Activated naive CD8-positive, alpha-beta T cell treated with anti-CD3 and anti-CD28 coated beads, Interleukin-2, amount 50 U/mL, for 24 hours (primary cell): ENCODE data around the gene GNAZ.

ENCODE experiments used
- ATAC-seq: fragments of 150-1000 bp; cut with Tn5 transposase; one replicate; pipeline ENCODE4 v1.10.0; 2021
- DNase-seq: peaks from one replicate; pipeline ENCODE4 v3.0.0; 2021
- H3K27ac Mint-ChIP-seq: one replicate; pipeline ENCODE4 v1.8.0; 2021; ENCODE audit warnings: mild to moderate bottlenecking, mixed read lengths
- H3K27me3 Mint-ChIP-seq: one replicate; pipeline ENCODE4 v1.8.0; 2021; ENCODE audit warnings: mixed read lengths
- H3K36me3 Mint-ChIP-seq: one replicate; pipeline ENCODE4 v1.8.0; 2021; ENCODE audit warnings: low read depth, mixed read lengths
- H3K4me1 Mint-ChIP-seq: one replicate; pipeline ENCODE4 v1.8.0; 2021; ENCODE audit warnings: mixed read lengths
- H3K4me3 Mint-ChIP-seq: one replicate; pipeline ENCODE4 v1.8.0; 2021; ENCODE audit warnings: mild to moderate bottlenecking, moderate library complexity, mixed read lengths
- H3K9me3 Mint-ChIP-seq: one replicate; pipeline ENCODE4 v1.8.0; 2021; ENCODE audit warnings: mixed read lengths

The GNAZ gene

DNA sequence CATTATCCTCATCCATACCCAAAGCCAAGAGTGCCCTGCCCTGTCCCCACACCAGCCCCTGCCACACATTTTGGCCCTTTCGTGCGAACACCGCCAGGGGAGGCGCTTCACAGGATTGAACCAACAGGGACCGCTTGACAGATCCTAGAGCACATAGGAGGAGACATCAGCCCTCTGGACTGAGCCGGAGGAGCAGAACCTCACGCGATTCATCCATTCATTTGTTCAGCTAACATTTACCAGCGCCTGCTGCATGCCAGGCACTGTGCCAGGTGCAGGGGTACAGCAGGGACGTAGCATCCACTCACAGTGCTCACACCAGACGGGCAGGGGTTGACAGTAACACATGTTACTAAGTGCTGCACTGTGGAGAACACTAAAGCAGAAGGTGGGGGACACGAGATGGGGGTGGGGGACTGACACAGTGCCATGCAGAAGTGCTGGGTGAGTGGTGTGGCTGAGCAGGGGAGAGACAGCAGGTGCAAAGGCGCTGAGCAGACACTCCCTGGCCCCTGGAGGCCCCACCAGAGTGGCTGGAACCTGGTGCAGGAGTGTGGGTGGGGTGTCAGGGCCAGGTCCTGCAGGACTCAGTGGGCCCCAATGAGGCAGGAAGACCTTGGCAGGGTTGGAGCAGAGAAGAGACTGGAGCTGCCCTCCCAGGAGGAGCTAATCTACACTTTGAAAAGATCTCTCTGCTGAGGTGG lies 3.4 kb downstream of the GNAZ start:
- no peaks in the 10 kb centered on the region for H3K9me3 Mint-ChIP-seq
- no peak for DNase-seq
- peaks cover 9% of the 10 kb centered on the region for H3K4me1 Mint-ChIP-seq
- H3K27ac Mint-ChIP-seq, result no peak overlapping the region
- ATAC-seq, result no peak
- peaks cover 27% of the 10 kb centered on the region for H3K27me3 Mint-ChIP-seq
- no peaks in the 10 kb centered on the region for H3K36me3 Mint-ChIP-seq
- no peak overlapping the region for H3K4me3 Mint-ChIP-seq

DNA sequence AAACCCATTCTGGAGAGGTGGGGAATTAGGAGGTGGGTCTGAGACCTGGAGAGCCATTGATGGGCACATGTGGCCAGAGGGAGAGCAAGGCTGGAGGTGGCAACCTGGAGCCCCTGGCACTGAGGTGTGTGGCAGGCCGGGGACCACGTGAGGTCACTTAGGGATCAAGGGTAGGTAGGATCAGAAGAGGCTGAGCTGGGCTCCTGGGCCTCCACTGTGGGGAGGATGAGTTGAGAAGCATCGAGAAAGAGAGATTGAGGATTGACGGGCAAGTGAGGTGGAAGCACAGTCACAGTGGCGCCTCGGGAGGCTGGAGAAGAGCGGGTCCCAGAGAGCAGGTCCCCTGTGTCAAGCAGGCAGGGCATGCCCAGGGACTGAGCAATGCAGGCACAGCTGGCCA lies 4.1 kb downstream of the GNAZ start:
- no peaks in the 10 kb centered on the region for H3K36me3 Mint-ChIP-seq
- peaks cover 9% of the 10 kb centered on the region for H3K4me1 Mint-ChIP-seq
- DNase-seq (no peak), ATAC-seq (no peak)
- no peaks in the 10 kb centered on the region for H3K9me3 Mint-ChIP-seq
- no peak overlapping the region for H3K4me3 Mint-ChIP-seq
- peaks cover 27% of the 10 kb centered on the region for H3K27me3 Mint-ChIP-seq
- H3K27ac Mint-ChIP-seq, result no peak overlapping the region

DNA sequence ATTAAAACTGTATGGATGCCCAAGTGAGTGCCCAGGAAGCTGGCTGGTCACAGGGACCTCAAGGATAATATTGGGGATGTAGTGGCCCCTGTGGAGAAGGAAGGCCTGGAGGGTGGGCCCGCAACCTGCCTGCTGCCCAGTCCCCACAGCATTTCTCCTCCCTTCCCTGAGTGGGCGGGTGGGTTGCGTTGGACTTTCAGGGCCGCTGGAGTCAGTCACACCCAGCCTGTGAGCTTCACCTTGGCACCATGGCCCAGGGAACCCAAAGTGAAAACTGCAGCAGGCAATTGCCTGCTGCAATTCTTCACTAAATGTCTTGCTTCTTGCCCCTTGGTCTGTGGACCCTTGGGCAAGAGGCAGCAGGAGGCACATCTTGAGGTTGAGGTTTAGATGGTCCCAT lies 4.7 kb downstream of the GNAZ start:
- Mint-ChIP-seq H3K4me3 (no peak overlapping the region), H3K4me1 (peaks cover 7% of the 10 kb centered on the region), H3K9me3 (no peaks in the 10 kb centered on the region), H3K27me3 (peaks cover 27% of the 10 kb centered on the region), H3K27ac (no peak overlapping the region), H3K36me3 (no peaks in the 10 kb centered on the region)
- DNase-seq (no peak), ATAC-seq (no peak)

DNA sequence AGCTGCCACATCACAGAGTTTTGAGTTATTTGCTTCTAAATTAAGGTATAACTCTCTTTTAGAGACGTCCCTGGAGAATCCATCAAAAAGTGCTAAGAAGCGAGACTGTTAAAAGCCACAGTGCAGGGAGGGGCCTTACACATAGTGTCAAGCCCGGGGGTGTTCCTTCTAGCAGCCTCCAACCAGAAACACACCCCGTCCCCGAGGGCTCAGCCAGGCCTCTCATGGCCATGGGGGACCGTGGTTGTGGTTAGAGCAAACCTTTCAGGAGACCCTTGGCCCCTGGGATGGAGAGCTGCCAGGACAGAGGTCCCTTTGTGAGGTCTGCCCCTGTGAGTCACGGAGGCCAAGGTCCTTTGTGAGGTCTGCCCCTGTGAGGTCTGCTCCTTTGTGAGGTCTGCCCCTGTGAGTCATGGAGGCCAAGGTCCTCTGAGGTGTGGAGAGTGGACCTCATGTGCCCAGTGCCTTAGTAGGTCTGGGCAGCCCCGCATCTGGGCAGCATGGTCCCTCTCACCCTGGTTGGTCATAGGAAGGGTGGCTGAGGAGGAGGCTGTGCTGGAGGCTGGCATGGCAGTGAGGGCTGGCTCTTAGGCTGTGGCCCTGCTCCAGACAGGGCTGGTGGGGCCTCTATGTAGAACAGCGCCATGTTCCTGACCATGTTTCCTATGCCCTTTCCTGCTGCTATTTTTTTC lies 5.4 kb downstream of the GNAZ start:
- DNase-seq (no peak), ATAC-seq (no peak)
- no peak overlapping the region for H3K27ac Mint-ChIP-seq
- H3K36me3 Mint-ChIP-seq, result no peaks in the 10 kb centered on the region
- H3K9me3 Mint-ChIP-seq, result no peaks in the 10 kb centered on the region
- no peak overlapping the region for H3K4me3 Mint-ChIP-seq
- H3K27me3 Mint-ChIP-seq, result peaks cover 27% of the 10 kb centered on the region
- H3K4me1 Mint-ChIP-seq, result peaks cover 12% of the 10 kb centered on the region

DNA sequence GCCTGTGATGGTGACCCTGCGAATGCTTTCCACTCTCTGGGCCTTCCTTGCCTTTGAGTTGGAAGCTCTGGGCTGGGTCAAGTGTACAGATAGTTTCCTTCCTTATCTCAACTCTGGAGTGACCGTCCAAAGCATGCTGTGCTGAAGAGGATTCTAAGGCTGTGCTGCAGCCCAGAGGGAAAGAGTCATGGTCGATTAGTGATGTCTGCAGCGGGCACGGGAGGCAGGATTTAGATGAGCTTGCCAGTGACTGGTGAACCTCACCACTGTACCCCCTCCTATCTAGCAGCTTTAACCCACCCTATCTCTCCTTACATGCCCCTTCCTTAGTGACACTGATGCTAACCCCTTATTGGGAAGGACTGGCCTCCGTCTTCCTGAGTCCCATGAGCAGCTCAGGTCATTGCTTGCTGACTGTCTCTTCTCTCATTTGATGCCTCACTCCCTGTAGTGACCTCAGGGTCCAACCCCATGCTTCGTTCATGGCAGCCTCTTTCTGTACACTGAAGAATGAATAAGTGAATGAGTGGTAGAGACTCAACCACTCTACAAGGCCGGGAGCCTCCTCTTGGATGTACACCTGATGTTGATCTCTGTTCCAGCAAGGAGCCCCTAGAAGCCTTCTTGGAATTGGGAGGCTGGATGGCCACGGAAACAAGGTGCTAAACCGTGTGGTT lies 6.7 kb downstream of the GNAZ start:
- no peak for DNase-seq
- H3K27ac Mint-ChIP-seq, result no peak overlapping the region
- H3K4me1 Mint-ChIP-seq, result peaks cover 12% of the 10 kb centered on the region
- H3K4me3 Mint-ChIP-seq, result no peak overlapping the region
- no peaks in the 10 kb centered on the region for H3K36me3 Mint-ChIP-seq
- H3K27me3 Mint-ChIP-seq, result peaks cover 17% of the 10 kb centered on the region
- no peak for ATAC-seq
- H3K9me3 Mint-ChIP-seq, result no peaks in the 10 kb centered on the region

DNA sequence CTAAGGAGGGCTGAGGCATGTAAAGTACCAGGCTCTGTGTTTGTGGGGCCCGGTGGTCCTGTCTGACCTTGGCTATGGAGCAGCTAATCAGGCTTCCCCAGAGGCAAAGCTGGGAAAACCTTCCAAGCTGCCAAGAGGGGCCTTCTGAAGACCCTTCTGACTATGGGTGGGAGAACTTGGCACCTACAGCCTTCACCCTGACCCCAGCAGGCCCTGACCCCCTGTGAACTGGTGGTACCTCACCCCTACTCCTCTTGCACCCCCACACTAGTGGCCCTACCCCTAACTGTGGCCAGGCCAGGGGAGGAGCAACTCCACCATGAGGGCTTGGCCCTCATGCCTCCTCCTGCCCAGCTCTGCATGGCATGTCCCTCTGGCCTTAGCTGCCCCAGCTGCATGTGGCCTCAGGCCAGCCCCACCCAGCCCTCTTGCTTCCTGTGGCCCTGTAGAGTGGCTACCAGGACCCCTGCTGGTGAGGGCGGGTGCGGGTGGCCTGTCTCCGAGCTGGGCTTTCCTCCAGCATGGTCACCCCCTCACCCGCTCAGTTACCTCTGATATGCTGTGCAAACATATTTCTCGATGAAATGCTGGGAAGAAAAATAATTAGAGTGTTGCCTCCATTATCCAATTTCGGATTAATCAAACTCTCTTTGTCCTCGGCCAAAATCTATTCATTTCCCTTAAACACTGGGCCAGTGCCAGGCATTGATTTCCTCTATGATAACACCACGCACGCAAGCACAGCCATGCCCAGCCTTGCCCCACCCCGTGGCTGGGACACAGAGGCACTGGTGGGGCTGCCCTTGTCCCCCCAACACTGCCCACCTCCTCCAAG lies 7.5 kb downstream of the GNAZ start:
- ATAC-seq, result no peak
- H3K9me3 Mint-ChIP-seq, result no peaks in the 10 kb centered on the region
- no peak overlapping the region for H3K4me3 Mint-ChIP-seq
- no peak overlapping the region for H3K27ac Mint-ChIP-seq
- DNase-seq, result no peak
- H3K27me3 Mint-ChIP-seq, result peaks cover 12% of the 10 kb centered on the region
- no peaks in the 10 kb centered on the region for H3K36me3 Mint-ChIP-seq
- peaks cover 12% of the 10 kb centered on the region for H3K4me1 Mint-ChIP-seq

DNA sequence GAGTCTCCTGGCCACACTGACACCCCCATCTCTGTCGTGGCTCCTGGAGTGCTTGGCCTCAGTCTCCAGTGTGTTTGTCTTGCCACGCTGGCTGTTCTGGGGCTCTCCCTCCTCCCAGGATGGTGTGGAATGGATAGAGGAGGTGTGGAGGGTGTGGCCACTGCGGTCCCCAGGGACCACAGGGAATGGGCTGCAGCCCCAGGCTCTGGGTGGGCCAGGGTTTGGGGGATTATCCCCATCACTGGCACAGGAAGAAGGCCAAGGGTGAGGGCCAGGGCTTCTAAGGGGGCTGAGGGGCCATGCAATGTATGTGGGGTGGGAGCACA lies 8.1 kb downstream of the GNAZ start:
- H3K9me3 Mint-ChIP-seq, result no peaks in the 10 kb centered on the region
- no peak for DNase-seq
- ATAC-seq, result no peak

DNA sequence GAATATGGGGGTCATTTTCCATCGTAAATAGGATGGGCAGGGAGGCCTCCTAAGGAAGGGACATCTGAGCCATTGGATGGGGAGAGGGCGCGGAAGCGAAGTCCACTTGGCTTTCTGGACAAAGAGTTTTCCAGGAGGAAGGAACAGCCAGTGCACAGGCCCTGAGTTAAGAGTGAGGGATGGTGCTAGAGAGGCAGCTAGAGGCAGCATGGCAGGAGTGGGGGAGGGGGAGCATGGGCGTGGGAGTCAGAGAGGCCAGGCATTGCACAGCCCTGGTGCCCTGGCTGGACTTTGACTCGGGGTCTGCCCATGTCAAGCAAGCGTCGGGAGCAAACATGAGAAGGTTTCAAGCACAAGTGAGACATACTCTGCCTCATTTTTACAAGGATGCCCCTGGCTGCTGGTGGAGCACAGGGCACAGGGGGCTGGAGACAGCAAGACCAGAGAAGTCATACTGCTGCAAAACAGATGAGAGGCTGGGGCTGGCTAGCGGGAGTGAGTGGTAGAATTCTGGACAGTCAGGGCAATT lies 9.0 kb downstream of the GNAZ start:
- DNase-seq, result no peak
- ATAC-seq, result no peak
- no peak overlapping the region for H3K4me3 Mint-ChIP-seq
- H3K36me3 Mint-ChIP-seq, result no peaks in the 10 kb centered on the region
- peaks cover 12% of the 10 kb centered on the region for H3K4me1 Mint-ChIP-seq
- no peak overlapping the region for H3K27ac Mint-ChIP-seq
- no peaks in the 10 kb centered on the region for H3K9me3 Mint-ChIP-seq
- H3K27me3 Mint-ChIP-seq, result peaks cover 5% of the 10 kb centered on the region

More for the DNA sequence above, 8.1 kb downstream of the GNAZ start:
- no peaks in the 10 kb centered on the region for H3K36me3 Mint-ChIP-seq
- no peak overlapping the region for H3K27ac Mint-ChIP-seq
- H3K27me3 Mint-ChIP-seq, result peaks cover 8% of the 10 kb centered on the region
- peaks cover 12% of the 10 kb centered on the region for H3K4me1 Mint-ChIP-seq
- no peak overlapping the region for H3K4me3 Mint-ChIP-seq

DNA sequence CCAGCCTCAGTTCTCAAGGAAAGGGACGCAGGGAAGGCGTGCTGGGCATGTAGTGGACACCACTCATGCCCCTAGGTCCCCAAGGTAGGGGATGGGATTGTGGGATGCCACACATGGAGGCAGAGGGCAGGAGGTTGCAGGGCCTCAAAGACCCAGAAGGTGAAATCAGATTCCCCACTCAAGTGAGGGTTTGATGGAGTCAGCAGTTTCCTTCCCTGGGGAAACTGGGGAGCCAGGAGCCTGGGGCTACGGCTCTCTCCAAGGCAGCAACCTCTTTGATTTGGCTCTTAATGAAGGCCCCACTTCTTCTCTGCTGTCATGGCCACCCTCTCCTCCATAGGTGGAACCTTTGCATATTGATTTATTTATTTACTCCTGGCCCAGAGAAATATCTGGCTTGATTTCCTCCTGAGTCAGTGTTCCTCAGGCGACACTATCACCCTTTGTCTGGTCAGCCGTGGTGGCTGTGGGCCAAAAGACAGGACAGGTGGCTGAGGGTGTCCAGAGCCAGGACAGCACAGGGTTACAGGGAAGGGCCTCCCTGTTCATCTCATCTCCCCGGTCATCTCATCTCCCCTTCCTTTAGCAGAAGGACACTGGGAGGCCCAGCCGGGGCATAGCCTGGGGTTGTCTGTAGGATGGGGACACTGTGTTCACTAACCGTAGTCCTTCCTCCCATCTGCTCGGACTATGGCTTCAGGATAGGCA lies 9.6 kb downstream of the GNAZ start:
- no peaks in the 10 kb centered on the region for H3K9me3 Mint-ChIP-seq
- peaks cover 12% of the 10 kb centered on the region for H3K4me1 Mint-ChIP-seq
- DNase-seq (no peak), ATAC-seq (no peak)
- no peak overlapping the region for H3K4me3 Mint-ChIP-seq
- H3K27ac Mint-ChIP-seq, result no peak overlapping the region
- H3K36me3 Mint-ChIP-seq, result no peaks in the 10 kb centered on the region
- no peaks in the 10 kb centered on the region for H3K27me3 Mint-ChIP-seq

DNA sequence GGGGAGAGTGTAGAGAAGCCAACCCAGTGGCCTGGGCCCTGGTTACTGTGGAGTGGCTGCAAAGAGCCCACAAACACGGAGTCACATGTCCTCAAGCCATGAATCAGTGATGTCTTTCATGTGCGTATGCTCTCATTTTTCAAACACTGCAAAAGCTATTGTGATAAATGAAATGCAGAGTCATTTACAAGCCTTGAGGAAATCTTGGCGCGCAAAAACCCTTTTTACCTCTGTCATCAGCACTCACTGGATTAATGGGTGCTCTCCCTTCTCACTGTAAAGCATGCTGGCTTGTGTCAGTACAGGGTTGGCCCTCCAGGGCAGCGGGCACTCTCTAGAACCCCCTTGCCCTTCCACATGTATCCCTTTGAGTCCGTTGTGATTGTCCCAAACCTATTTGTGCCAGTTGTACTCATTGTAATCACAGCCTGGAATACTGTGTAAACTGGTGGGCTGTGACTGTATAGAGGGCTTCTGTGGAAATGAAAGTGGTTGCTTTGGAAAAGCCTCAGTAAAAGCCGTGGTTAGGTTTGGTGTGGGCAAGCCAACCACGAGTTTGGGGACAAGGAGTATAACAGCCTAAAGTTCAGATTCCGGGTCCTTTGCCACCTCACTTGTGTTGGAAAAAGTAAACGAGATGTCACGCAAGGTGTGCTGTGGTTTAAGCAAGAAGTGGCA lies 10.4 kb downstream of the GNAZ start:
- ATAC-seq (peak; percentile 54), DNase-seq (peak; percentile 10)
- Mint-ChIP-seq H3K27me3 (no peaks in the 10 kb centered on the region), H3K4me1 (peaks cover 12% of the 10 kb centered on the region), H3K4me3 (no peak overlapping the region), H3K9me3 (no peaks in the 10 kb centered on the region), H3K36me3 (no peaks in the 10 kb centered on the region), H3K27ac (peak overlapping the region; percentile 22)

DNA sequence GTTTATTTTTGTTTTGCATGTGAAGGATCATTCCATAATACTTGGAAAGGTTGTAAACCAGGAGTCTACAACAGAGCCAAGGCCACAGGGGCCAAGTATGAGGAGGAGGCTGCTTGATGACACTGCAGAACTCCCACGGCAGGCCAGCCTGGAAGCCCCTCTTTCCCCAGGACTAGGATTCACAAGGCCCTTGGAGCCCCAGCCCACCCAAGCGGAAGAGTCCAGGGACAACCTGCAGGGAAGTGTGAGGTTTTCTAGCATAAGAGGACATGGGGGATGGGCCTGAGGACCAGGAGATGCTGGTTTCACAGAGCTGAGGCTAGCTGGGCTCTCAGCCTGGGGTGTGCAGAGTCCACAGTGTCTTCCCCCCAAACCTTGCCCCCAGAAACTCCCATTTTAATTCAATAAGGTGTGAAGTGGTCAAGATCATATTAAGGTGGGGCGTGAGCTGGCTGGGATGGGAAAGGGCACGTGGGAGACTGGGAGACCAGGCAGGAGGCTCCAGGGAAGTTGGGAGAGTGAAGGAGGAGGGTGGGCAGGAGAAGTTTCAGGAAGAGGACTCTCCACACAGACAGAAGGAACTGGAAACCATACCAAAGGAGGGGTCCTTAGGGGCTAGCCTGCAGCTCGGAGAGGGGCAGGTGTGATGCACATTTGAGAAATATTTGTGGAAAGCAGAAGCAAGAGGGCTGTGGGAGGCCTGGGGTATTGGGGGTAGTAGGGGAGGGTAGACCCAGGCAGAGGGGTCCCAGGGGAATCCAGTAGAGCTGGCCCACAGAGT lies 12.4 kb downstream of the GNAZ start:
- Mint-ChIP-seq H3K36me3 (no peaks in the 10 kb centered on the region), H3K27ac (no peak overlapping the region), H3K4me1 (peaks cover 15% of the 10 kb centered on the region), H3K9me3 (no peaks in the 10 kb centered on the region), H3K4me3 (no peak overlapping the region), H3K27me3 (peaks cover 4% of the 10 kb centered on the region)
- no peak for ATAC-seq
- no peak for DNase-seq

DNA sequence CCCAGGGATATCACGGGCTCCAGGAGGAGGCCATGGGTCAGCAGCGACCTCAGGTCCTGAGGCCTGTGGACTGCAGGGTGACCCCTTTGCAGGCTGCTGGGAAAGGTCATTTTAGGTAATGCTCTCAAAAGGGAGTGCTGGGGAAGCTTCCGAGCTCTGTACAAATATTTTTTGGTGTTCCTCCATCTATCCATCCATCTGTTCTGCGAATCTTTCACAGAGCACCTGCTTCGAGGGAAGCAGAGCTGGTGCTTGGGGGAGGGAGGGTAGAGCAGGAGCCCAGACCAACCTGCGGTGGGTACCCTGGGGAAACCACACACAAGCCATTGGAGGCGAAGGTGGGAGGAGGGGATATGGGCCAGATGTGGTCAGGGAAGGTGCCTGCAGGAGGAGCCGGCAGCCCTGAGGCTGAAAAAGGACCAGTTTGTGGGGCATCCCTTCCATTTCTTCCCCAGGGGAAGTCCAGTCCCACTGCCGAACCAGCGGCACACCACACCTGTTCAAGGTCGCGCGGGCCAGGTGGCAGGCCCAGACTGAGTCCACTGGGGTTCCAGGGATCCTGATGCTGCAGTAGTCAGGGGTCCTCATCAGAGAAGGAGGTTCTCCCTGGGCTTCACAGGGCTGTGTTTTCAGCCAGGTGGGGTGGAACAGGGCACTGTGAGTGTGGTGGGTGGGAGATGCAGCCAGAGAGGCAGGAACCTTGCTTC lies 13.1 kb downstream of the GNAZ start:
- Mint-ChIP-seq H3K4me3 (no peak overlapping the region), H3K9me3 (no peaks in the 10 kb centered on the region), H3K4me1 (peaks cover 17% of the 10 kb centered on the region), H3K27me3 (peaks cover 4% of the 10 kb centered on the region), H3K27ac (no peak overlapping the region), H3K36me3 (no peaks in the 10 kb centered on the region)
- no peak for DNase-seq
- ATAC-seq, result no peak
